GM21737 (cell line): ENCODE results near the gene DDX19B.
"Not testable (repeated sequence)": the region's sequence is repeated elsewhere in the genome, so short reads cannot be mapped to it uniquely, and the experiment has no call there.

Experiments used
- ATAC-seq: cut with Tn5 transposase; IDR thresholded peaks from one replicate; pipeline ENCODE4 v1.9.1; 2021; ENCODE audit warnings: mild to moderate bottlenecking, moderate library complexity; ENCODE audit not compliant: unreplicated experiment

DDX19B gene

DNA sequence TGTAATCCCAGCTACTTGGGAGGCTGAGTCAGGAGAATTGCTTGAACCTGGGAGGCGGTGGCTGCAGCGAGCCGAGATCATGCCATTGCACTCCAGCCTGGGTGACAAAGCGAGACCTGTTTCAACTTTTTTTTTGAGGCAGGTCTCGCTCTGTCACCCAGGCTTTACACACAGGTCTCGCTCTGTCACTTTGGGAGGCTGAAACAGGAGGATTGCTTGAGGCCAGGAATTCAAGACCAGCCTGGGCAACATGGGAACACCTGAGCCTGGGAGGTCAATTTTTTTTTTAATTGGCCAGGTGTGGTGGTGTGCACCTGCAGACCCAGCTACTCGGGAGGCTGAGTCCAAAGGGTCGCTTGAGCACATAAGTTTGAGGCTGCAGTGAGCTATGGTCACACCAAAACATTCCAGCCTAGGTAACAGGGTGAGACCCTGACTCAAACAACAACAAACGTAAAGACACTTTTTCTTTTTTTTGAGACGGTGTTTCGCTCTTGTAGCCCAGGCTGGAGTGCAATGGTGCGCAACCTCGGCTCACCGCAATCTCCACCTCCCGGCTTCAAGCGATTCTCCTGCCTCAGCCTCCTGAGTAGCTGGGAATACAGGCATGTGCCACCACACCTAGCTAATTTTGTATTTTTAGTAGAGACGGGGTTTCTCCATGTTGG is 11.5 kb upstream of the DDX19B start:
- not testable (repeated sequence) for ATAC-seq

DNA sequence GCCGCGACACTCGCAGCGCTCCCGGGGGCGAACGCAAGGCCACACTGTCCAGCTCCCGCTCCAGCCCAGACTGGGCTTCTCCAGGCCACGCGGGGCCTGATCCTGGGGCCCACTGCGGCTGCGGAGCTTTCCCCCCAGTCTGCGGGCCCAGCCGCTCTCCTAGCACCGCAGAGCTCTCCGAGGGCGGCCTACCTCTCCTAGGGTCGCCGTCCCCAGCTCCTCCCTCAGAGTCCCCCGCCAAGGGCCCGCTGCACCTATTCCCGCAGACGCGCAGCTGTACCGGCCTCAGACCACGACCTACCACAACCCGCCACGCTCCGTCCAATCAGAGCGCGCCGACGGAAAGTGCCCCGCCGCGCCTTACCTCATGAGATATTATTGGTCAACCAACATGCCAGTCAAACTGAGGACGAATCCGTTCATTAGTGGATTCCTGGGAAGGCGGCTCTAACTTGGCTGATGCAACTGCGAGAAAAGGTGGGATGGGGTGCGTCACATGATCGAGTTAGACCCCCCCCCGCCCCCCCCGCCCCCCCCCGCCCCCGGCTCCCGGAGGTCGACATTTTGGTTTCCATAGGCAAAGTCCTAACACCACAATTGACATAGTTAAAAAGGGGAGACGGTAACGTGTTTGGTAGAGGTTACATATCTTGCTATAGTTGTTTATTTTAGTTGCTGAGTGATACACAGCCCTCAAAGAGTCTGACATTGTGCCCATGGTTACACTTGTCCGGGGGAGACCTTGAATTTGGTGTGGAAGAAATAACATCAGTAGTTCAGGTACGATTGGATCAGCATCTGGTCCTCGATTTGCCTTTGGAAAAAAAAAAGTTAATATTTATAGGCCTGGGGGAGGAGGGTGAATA is 9.5 kb upstream of the DDX19B start, which contains the start of gene AARS1:
Gene AARS1, minus strand, starts transcription at position 278 of the 866 bp plus-strand sequence. CDS start 6,743 bp downstream, outside the sequence.
- peak; percentile 98 for ATAC-seq

DNA sequence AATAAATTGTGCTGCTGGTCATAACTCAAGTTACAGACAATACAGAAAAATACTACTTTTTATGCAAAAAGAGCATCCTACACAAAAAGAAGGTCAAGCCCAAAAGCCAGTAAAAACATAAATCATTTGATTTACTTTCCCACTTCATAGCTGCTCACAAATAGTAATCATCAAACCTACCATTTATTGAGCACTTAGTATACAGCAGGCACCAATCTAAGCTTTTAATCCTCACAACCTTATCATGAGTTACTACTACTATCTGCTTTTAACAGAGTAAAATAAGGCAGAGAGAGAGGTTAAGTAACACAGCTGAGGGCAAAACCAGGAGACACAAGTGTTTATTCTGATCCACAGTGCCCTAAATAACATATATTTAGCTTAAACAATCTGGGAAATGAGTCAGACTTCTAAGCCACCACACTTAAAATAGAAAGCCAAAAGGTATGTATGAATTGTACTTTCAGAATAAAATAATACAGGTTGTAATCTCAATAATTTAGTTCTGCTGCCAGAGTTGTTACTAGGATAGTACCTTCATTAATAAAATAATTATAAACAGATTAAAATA is 8.0 kb upstream of the DDX19B start:
- no peak for ATAC-seq

DNA sequence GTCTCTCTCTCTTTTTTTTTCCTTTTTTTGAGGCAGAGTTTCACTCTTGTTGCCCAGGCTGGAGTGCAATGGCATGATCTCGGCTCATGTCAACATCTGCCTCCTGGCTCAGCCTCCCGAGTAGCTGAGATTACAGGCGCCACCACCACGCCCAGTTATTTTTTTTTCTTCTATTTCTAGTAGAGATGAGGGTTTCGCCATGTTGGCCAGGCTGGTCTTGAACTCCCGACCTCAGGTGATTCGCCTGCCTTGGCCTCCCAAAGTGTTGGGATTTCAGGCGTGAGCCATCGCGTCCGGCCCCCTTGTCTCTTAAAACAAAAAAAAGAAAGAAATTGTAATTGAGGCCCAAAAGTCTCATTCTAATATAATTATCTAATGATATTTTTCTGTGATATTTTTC is 6.8 kb upstream of the DDX19B start:
- ATAC-seq: not testable (repeated sequence)

DNA sequence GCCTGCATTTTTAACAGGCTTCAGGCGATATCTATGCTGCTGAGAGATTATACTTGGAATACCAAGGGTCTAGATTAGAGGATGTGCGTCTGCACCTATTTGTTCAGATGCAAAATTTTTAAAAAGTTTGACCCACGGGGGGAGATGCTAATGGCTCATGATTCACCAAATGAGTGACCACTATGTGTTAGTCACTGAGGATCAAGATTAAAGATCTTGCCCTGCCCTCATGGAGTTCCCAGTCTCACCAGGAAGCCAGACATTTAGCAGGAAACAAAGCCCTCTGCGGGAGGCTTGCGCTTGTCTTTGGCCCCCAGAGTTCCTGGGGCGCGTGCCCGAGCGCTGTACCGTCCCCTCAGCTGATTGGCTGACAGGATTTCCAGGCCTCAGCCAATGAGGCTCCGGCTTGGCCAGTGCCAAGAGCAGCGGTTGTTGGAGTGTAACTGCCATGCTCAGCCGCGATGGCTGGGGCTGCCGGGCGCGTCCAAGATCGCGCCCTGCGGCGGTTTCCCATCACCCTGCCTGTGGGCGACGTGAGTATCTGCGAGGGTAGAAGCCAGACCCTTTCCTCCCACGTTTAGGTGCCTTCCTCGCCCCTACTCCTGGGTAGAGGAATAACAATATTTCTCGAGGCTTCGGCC is 4.5 kb upstream of the DDX19B start:
- ATAC-seq: no peak

DNA sequence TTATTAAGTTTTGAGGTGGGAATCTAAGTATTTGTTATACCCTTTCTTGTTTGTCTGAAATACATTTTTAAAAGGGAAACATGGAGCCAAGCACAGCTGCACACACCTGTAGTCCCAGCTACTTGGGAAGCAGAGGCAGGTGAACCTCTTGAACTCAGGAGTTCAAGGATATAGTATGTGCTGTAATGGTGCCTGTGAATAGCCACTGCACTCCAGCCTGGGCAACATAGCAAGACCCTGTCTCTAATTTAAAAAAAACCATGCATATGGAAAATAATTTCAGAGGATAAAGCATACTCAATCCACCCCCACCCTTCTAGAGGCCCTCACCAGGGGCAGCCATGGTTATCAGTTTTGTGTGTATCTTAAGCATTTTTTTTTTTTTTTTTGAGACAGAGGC is 3.4 kb upstream of the DDX19B start:
- ATAC-seq: no peak

DNA sequence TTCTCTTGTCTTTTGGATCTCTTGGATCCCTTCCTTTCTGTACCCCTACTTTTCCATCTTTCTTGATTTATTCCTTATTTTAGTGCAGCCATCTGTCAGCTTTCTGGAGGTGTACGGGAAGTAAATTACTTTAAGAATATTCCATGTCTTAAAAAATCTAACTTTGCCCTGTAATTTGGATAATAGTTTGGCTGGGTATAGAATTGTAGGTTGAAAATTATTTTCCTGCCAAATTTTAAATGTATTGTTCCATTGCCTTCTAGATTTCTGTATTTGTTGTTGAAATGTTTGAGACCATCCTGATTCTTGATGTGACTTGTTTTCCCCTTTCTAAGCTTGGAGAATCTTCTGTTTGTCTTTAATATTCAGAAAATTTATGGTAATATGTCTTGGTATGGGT is 2.1 kb downstream of the DDX19B start:
- no peak for ATAC-seq

DNA sequence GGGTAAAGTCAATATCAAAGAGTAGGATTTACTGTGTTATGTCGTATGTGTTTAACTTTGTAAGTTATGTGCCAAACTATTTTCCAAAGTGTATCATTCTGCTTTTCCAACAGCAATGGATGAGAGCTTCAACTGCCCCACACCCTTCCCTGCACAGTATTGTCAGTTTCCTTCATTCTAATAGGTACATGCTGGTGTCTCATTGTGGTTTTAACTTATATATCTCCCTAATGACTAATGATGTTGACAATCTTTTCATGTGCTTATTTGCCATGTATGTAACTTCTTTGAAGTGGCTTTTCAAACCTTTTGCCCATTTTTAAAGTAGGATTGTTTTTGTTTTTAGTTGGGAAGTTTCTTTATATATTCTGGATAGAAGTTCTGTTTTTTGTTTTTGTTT is 3.8 kb downstream of the DDX19B start:
- ATAC-seq: no peak

DNA sequence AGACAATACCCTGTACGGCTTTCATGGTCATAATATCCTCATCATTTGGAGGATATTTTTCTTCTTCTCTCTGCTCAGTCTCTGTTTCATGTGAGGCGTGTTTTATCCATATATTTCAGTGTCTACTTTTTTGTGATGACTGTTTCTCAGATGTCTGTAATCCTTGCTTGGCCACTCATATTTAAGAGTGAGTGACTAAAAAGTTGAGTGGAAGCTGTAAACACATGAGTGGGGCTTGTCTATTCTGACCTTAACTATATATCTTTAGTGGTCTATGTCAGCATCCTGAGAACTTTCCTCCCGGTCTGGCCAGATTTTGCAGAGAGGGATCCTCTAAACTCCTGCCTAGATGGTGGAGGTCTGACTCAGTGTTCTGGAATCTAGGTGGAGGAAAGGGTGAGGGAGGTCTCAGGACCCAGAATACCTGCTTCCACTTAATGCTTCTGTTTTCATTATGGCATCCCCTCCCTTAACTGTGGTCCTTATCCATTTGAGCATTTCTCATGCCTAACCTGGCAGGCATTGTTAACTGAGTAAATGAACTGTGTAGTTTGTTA is 6.0 kb downstream of the DDX19B start:
- ATAC-seq: no peak

DNA sequence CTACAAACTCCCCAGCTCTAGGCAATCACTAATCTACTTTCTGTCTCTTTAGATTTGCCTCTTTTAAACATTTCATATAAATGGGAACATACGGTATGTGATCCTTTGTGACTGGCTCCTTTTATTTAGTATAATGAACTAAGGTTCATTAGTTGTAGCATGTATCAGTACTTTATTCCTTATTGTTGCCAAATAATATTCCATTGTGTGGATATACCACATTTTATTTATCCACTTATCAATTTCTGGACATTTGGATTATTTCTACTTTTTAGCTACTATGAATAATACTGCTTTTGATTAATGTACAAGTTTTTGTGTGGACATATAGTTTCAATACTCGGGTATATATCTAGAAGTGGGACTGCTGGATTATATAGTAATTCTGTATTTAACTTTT is 7.9 kb downstream of the DDX19B start:
- ATAC-seq: no peak

DNA sequence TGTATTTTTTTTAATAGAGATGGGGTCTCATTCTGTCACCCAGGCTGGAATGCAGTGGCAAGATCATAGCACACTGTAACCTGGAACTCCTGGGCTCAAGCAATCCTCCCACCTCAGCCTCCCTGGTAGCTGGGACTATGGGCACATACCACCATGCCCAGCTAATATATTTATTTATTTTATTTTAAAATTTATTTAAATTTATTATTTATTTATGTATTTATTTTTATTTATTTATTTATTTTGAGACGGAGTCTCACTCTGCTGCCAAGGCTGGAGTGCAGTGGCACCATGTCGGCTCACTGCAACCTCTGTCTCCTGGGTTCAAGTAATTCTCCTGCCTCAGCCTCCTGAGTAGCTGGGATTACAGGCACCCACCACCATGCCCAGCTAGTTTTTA is 8.7 kb downstream of the DDX19B start:
- ATAC-seq: not testable (repeated sequence)

DNA sequence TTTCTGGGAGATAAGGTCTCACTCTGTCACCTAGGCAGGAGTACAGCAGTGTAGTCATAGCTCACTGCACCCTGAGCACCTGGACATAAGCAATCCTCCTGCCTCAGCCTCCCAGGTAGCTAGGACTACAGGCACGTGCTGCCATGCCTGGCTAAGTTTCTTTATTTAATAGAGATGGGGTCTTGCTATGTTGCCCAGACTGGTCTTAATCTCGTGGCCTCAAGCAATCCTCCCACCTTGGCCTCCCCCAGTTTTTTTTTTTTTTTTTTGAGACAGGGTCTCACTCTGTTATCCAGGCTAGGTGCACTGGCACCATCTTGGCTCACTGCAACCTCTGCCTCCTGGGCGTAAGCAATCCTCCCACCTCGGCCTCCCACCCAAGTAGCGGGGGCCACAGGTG is 21.1 kb downstream of the DDX19B start:
- ATAC-seq: no peak

DNA sequence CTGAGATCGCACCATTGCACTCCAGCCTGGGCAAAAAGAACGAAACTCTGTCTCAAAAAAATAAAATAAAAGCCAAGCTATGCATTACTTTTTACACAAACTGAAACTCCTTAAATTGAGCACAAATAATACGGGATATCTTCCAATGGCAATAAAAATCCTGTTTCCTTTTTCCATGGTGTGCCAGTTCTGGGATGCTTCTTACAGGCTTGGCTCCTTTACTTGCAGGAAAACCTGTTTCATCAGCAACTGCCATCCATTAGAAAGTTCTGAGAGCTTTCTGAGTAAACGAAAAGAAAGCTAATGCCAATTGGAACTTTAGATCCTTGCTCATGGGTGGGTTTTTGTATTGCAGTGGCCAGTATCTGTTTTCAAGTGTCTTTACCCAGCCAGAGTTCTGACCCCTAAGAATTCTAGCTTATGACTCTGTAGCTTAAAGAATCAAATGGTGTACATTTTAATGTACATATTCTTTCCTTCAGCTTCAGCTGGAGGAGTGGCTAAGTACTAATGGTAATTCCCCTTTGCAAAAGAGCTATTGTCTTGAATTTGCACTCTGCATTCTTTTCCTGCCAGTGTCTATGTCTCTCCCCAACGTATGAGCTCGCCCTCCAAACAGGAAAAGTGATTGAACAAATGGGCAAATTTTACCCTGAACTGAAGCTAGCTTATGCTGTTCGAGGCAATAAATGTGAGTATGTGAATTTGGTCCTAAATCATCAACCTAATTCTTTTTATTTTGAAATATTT is 26.2 kb downstream of the DDX19B start:
- no peak for ATAC-seq

DNA sequence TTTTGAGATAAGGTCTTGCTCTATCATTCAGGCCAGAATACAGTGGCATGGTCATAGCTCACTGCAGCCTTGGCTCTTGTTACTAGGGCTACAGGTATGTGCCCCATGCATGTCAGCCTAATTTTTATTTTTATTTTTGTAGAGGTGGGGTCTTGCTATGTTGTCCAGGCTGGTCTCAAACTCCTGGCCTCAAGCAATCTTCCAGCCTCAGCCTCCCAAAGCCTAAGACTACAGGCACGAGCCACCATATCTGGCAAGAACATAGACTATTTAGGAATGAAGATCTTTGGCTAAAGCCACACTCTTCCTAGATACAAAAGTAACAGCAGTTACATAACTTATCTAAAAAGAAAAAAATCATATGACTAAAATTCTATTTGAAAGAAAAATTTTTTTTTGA is 32.1 kb downstream of the DDX19B start:
- no peak for ATAC-seq

DNA sequence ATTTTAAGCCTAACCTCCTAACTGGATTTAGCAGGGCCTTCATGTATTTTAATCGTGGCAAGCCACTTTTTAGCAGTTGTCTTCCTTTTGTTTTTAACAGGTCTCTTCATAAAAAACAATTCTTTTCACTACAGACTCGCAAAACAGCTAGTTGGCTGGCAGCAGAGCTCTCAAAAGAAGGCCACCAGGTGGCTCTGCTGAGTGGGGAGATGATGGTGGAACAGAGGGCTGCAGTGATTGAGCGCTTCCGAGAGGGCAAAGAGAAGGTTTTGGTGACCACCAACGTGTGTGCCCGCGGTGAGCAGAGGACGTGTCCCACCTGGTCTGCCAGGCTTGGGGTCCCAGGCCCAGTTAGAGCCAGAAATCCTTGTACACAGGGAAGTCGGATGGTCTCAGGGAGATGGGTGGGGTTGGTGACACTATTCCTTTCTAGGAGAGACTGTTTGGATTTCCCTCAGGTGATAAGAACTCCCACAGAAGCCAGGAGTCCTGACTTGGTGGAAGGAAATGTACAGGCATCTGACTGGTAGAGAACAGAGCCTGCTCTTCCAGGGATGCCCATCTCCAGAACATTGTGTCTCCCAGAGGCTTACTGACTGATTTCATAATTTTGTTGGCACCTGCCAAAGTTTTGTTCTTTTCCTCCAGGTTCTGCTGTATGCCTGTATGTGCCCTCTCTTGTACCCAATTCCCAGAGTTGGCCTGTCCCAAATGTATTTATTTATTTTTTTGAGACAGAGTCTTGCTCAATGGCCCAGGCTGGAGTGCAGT is 32.8 kb downstream of the DDX19B start:
- ATAC-seq: no peak

DNA sequence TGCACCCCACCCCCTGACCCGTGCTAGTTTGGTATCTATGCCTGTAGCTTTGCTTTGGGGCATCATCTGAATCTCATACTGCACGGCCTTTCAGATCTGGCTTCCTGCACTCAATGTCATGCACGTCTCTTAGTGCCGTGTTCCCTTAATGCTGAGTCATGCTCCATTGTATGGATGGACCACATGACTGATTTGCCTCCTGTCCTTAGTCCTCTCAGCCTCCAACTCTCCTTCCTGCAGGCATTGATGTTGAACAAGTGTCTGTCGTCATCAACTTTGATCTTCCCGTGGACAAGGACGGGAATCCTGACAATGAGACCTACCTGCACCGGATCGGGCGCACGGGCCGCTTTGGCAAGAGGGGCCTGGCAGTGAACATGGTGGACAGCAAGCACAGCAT is 33.7 kb downstream of the DDX19B start:
- ATAC-seq: not testable (repeated sequence)

DNA sequence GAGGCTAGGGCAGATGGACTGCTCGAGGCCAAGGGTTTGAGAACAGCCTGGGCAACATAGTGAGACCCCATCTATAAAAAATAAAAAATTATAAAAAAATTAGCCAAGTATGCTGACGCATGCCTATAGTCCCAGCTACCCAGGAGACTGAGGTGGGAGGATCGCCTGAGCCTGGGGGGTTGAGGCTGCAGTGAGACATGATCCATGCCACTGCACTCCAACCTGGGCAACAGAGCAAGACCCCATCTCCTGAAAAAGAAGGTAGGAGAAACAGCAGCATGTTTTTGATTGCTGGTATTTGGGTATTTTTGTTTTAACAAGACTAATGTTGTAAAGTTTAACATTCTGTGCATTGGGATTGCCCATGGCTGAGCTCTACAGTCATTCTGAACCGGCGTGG is 38.8 kb downstream of the DDX19B start:
- ATAC-seq: no peak

DNA sequence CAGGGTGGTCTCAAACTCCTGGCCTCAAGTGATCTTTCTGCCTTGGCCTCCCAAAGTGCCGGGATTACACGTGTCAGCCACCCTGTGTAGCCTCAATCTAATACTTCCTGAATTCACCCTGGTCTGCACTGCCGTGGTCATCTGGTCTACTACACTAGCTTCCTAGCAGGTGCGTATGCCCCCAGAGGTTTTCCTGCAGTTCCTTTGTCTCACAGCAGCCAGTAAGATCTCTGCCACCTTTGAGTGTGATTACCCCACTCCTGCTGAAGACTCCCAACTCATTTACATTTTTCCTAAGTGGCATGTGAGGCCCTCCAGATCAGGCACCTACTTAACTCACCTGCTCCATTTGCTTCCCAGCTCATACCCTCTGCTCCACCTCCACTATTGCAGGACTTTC is 42.6 kb downstream of the DDX19B start:
- ATAC-seq: no peak

DNA sequence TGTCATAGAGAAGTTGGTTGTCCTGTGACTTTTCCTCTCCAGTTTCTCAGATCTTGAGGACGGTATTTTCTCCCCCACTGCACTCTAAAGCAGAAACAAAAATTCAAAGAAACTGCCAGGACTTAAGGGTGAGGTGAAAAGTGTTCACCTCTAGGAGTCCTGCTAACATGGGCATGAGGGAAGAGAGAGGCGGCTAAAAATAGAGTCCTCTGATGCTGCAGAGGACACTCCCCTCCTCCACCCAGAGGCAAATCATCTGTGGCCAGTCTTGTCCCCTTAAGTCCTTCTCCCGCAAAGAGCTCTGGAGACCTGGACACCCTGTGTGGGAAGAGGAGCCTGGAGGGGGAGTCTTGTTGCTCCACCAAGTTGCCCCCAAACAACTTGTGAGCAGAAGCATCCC is 43.0 kb downstream of the DDX19B start:
- ATAC-seq: no peak

DNA sequence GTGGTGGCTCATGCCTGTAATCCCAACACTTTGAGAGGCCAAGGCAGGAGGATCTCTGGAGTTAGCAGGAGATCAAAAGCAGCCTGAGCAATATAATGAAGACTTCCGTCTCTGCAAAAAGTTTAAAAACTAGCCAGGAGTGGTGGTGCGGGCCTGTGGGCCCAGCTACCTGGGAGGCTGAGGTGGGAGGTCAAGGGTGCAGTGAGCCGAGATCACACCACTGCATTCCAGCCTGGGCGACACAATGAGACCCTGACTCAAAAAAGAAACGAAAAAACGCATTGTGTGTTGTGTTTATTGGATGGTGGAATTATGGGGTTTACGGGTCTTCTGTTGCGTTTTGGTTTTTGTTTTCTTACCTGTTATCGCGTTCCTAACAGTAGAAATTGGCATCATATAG is 46.9 kb downstream of the DDX19B start:
- no peak for ATAC-seq
